SK-N-SH treated with all-trans-retinoic acid at 6 μM for 48 hours (cell line): Measurements from ENCODE around the gene HNRNPA3.
"Not testable (repeated sequence)": the region's sequence is repeated elsewhere in the genome, so short reads cannot be mapped to it uniquely, and the experiment has no call there.

ENCODE experiments used
- ATAC-seq: fragments of 200-7000 bp; cut with Tn5 transposase; 3 replicates; pipeline ENCODE4 v1.9.1; 2020; ENCODE audit warnings: mild to moderate bottlenecking, moderate library complexity
- ARNTL ChIP-seq: fragments of 450-650 bp; formaldehyde crosslinking; IDR thresholded peaks from 2 replicates; pipeline ENCODE4 v1.5.0; 2020; ENCODE audit warnings: low read depth, mild to moderate bottlenecking, moderate library complexity, borderline replicate concordance
- BACH2 ChIP-seq: fragments of 250-450 bp; sonication (Bioruptor Pico); IDR thresholded peaks from 2 replicates; pipeline ENCODE4 v1.9.0; 2021; ENCODE audit warnings: mild to moderate bottlenecking, borderline replicate concordance
- CSDC2 ChIP-seq: fragments of 250-450 bp; sonication (Bioruptor Pico); IDR thresholded peaks from 2 replicates; pipeline ENCODE4 v1.5.0; 2020; ENCODE audit warnings: mild to moderate bottlenecking, moderate library complexity
- ESRRG ChIP-seq: fragments of 250-450 bp; sonication (Bioruptor Pico); IDR thresholded peaks from 2 replicates; pipeline ENCODE4 v1.6.1; 2021; ENCODE audit warnings: mild to moderate bottlenecking
- GLIS3 ChIP-seq: fragments of 250-450 bp; sonication (Bioruptor Pico); IDR thresholded peaks from 2 replicates; pipeline ENCODE4 v1.5.0; 2020; ENCODE audit warnings: mild to moderate bottlenecking, moderate library complexity
- ISL1 ChIP-seq: fragments of 250-450 bp; sonication (Bioruptor Pico); IDR thresholded peaks from 2 replicates; pipeline ENCODE4 v2.1.2; 2022; ENCODE audit warnings: mild to moderate bottlenecking, moderate library complexity
- OSR1 ChIP-seq: fragments of 250-450 bp; sonication (Bioruptor Pico); IDR thresholded peaks from 2 replicates; pipeline ENCODE4 v1.8.0; 2022; ENCODE audit warnings: moderate library complexity, mild to moderate bottlenecking, inconsistent platforms
- RARB ChIP-seq: fragments of 250-450 bp; sonication (Bioruptor Pico); IDR thresholded peaks from 2 replicates; pipeline ENCODE4 v1.8.0; 2021; ENCODE audit warnings: mild to moderate bottlenecking, moderate library complexity
- SNAI2 ChIP-seq: fragments of 250-450 bp; sonication (Bioruptor Pico); IDR thresholded peaks from 2 replicates; pipeline ENCODE4 v1.5.0; 2020; ENCODE audit warnings: mild to moderate bottlenecking, moderate library complexity
- TCF4 ChIP-seq: fragments of 250-450 bp; sonication (Bioruptor Pico); IDR thresholded peaks from 2 replicates; pipeline ENCODE4 v1.8.0; 2021; ENCODE audit warnings: mild to moderate bottlenecking, moderate library complexity, borderline replicate concordance
- TOX ChIP-seq: fragments of 250-450 bp; sonication (Bioruptor Pico); IDR thresholded peaks from 2 replicates; pipeline ENCODE4 v1.8.0; 2021; ENCODE audit warnings: mild to moderate bottlenecking, moderate library complexity, borderline replicate concordance
- ZC3H10 ChIP-seq: fragments of 250-450 bp; sonication (Bioruptor Pico); IDR thresholded peaks from 2 replicates; pipeline ENCODE4 v1.5.1; 2021; ENCODE audit warnings: mild to moderate bottlenecking, moderate library complexity
- ZFP3 ChIP-seq: fragments of 250-450 bp; sonication (Bioruptor Pico); IDR thresholded peaks from 2 replicates; pipeline ENCODE4 v1.5.0; 2020; ENCODE audit warnings: mild to moderate bottlenecking, moderate library complexity
- ZNF70 ChIP-seq: fragments of 450-650 bp; formaldehyde crosslinking; IDR thresholded peaks from 2 replicates; pipeline ENCODE4 v1.5.0; 2020; ENCODE audit warnings: mild to moderate bottlenecking, moderate library complexity
- ZNF8 ChIP-seq: fragments of 450-650 bp; formaldehyde crosslinking; IDR thresholded peaks from 2 replicates; pipeline ENCODE4 v1.5.0; 2020; ENCODE audit warnings: mild to moderate bottlenecking, moderate library complexity
- TF ChIP-seq, protein P1 (sequence below): fragments of 250-450 bp; sonication (Bioruptor Pico); IDR thresholded peaks from 2 replicates; pipeline ENCODE4 v1.8.0; 2021; ENCODE audit warnings: low read depth, mild to moderate bottlenecking, moderate library complexity, borderline replicate concordance
- TF ChIP-seq, protein P2 (sequence below): fragments of 250-450 bp; sonication (Bioruptor Pico); IDR thresholded peaks from 2 replicates; pipeline ENCODE4 v1.5.0; 2020; ENCODE audit warnings: mild to moderate bottlenecking, moderate library complexity
- TF ChIP-seq, protein P3 (sequence below): fragments of 250-450 bp; sonication (Bioruptor Pico); IDR thresholded peaks from 2 replicates; pipeline ENCODE4 v1.5.1; 2021; ENCODE audit warnings: mild to moderate bottlenecking, moderate library complexity
- TF ChIP-seq, protein P4 (sequence below): fragments of 250-450 bp; sonication (Bioruptor Pico); IDR thresholded peaks from 2 replicates; pipeline ENCODE4 v1.5.1; 2020; ENCODE audit warnings: low read depth, mild to moderate bottlenecking, moderate library complexity
- TF ChIP-seq, protein P5 (sequence below): fragments of 250-450 bp; sonication (Bioruptor Pico); IDR thresholded peaks from 2 replicates; pipeline ENCODE4 v1.8.0; 2020; ENCODE audit warnings: mild to moderate bottlenecking, moderate library complexity, borderline replicate concordance

The HNRNPA3 gene

DNA sequence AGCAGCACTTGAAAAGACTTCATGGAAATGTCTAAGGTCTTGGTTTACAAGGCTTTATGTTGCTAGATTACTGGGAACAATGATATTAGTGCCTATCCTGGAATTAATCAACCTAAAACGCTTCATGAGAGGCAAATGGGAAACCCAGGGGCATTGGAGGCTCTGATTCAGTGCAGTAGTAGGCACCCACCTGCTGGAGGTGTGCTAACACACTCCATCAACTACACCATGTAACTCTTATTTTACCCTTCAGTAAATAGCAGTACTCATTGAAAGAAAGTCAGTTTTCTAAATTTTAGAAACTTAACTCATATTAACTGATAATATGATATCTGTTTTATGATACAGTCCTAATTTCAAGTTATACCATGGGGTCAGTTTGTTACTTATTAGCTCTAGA is 17.4 kb upstream of the HNRNPA3 start:
- ATAC-seq = no peak
- TF ChIP-seq TOX (CRISPR knock-in tag) (no peak), CSDC2 (CRISPR knock-in tag) (no peak), ARNTL (no peak), TCF4 (CRISPR knock-in tag) (no peak), ISL1 (CRISPR knock-in tag) (no peak), OSR1 (no peak), RARB (CRISPR knock-in tag) (no peak), GLIS3 (no peak), ZC3H10 (CRISPR knock-in tag) (no peak), ZFP3 (CRISPR knock-in tag) (no peak), BACH2 (CRISPR knock-in tag) (no peak), ZNF70 (CRISPR knock-in tag) (no peak), ESRRG (CRISPR knock-in tag) (no peak), SNAI2 (CRISPR knock-in tag) (no peak), ZNF8 (CRISPR knock-in tag) (no peak)
- TF ChIP-seq, protein P1, sequence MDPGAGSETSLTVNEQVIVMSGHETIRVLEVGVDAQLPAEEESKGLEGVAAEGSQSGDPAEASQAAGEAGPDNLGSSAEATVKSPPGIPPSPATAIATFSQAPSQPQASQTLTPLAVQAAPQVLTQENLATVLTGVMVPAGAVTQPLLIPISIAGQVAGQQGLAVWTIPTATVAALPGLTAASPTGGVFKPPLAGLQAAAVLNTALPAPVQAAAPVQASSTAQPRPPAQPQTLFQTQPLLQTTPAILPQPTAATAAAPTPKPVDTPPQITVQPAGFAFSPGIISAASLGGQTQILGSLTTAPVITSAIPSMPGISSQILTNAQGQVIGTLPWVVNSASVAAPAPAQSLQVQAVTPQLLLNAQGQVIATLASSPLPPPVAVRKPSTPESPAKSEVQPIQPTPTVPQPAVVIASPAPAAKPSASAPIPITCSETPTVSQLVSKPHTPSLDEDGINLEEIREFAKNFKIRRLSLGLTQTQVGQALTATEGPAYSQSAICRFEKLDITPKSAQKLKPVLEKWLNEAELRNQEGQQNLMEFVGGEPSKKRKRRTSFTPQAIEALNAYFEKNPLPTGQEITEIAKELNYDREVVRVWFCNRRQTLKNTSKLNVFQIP (CRISPR knock-in tag) = no peak
- TF ChIP-seq, protein P2, sequence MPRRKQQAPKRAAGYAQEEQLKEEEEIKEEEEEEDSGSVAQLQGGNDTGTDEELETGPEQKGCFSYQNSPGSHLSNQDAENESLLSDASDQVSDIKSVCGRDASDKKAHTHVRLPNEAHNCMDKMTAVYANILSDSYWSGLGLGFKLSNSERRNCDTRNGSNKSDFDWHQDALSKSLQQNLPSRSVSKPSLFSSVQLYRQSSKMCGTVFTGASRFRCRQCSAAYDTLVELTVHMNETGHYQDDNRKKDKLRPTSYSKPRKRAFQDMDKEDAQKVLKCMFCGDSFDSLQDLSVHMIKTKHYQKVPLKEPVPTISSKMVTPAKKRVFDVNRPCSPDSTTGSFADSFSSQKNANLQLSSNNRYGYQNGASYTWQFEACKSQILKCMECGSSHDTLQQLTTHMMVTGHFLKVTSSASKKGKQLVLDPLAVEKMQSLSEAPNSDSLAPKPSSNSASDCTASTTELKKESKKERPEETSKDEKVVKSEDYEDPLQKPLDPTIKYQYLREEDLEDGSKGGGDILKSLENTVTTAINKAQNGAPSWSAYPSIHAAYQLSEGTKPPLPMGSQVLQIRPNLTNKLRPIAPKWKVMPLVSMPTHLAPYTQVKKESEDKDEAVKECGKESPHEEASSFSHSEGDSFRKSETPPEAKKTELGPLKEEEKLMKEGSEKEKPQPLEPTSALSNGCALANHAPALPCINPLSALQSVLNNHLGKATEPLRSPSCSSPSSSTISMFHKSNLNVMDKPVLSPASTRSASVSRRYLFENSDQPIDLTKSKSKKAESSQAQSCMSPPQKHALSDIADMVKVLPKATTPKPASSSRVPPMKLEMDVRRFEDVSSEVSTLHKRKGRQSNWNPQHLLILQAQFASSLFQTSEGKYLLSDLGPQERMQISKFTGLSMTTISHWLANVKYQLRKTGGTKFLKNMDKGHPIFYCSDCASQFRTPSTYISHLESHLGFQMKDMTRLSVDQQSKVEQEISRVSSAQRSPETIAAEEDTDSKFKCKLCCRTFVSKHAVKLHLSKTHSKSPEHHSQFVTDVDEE (CRISPR knock-in tag) = no peak
- TF ChIP-seq, protein P3, sequence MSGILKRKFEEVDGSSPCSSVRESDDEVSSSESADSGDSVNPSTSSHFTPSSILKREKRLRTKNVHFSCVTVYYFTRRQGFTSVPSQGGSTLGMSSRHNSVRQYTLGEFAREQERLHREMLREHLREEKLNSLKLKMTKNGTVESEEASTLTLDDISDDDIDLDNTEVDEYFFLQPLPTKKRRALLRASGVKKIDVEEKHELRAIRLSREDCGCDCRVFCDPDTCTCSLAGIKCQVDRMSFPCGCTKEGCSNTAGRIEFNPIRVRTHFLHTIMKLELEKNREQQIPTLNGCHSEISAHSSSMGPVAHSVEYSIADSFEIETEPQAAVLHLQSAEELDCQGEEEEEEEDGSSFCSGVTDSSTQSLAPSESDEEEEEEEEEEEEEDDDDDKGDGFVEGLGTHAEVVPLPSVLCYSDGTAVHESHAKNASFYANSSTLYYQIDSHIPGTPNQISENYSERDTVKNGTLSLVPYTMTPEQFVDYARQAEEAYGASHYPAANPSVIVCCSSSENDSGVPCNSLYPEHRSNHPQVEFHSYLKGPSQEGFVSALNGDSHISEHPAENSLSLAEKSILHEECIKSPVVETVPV (CRISPR knock-in tag) = no peak
- TF ChIP-seq, protein P4, sequence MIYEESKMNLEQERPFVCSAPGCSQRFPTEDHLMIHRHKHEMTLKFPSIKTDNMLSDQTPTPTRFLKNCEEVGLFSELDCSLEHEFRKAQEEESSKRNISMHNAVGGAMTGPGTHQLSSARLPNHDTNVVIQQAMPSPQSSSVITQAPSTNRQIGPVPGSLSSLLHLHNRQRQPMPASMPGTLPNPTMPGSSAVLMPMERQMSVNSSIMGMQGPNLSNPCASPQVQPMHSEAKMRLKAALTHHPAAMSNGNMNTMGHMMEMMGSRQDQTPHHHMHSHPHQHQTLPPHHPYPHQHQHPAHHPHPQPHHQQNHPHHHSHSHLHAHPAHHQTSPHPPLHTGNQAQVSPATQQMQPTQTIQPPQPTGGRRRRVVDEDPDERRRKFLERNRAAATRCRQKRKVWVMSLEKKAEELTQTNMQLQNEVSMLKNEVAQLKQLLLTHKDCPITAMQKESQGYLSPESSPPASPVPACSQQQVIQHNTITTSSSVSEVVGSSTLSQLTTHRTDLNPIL (CRISPR knock-in tag) = no peak

DNA sequence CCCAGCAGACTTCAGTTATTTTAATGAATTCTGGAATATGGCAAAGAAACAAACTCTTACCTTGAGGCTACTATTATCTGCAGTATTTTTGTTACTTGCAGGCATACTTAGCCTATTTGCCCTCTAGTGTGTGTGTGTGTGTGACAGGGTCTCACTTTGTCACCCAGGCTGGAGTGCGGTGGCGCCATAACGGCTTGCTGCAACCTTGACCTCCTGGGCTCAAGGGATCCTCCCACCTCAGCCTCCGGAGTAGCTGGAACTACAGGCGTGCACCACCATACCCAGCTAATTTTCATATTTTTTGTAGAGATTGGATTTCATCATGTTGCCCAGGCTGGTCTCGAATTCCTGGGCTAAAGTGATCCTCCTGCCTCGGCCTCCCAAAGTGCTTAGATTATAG is 12.2 kb upstream of the HNRNPA3 start:
- ATAC-seq = not testable (repeated sequence)

DNA sequence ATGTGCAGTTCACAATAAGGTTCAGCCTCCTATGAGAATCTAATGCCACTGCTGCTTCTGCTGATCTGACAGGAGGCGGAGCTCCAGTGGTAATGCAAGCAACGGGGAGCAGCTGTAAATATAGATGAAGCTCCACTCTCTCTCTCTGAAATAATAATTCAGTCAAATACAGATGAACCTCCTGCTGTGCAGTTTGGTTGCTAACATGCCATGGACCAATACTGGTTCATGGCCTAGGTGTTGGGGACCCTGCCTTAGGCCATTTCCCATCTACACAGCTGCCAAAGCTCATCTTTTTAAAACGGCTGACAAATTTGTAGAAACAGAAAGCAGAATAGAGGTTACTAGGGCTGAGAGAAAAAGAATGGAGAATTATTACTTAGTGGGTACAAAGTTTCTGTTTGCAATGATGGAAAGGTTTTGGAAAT is 10.7 kb upstream of the HNRNPA3 start:
- ATAC-seq = no peak
- no peak for TF ChIP-seq TCF4 (CRISPR knock-in tag)
- TF ChIP-seq ZNF8 (CRISPR knock-in tag) = no peak
- TF ChIP-seq, protein P1 (CRISPR knock-in tag) = no peak
- TF ChIP-seq CSDC2 (CRISPR knock-in tag) = no peak
- TF ChIP-seq, protein P3 (CRISPR knock-in tag) = no peak
- TF ChIP-seq, protein P2 (CRISPR knock-in tag) = no peak
- TF ChIP-seq BACH2 (CRISPR knock-in tag) = no peak
- TF ChIP-seq ZNF70 (CRISPR knock-in tag) = no peak
- TF ChIP-seq, protein P5, sequence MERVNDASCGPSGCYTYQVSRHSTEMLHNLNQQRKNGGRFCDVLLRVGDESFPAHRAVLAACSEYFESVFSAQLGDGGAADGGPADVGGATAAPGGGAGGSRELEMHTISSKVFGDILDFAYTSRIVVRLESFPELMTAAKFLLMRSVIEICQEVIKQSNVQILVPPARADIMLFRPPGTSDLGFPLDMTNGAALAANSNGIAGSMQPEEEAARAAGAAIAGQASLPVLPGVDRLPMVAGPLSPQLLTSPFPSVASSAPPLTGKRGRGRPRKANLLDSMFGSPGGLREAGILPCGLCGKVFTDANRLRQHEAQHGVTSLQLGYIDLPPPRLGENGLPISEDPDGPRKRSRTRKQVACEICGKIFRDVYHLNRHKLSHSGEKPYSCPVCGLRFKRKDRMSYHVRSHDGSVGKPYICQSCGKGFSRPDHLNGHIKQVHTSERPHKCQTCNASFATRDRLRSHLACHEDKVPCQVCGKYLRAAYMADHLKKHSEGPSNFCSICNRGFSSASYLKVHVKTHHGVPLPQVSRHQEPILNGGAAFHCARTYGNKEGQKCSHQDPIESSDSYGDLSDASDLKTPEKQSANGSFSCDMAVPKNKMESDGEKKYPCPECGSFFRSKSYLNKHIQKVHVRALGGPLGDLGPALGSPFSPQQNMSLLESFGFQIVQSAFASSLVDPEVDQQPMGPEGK (CRISPR knock-in tag) = no peak
- no peak for TF ChIP-seq SNAI2 (CRISPR knock-in tag)
